ENCODE results near the gene RBM4B.

- no peak for TF ChIP-seq CTCF (conservative IDR thresholded peaks at IDR 0.05)
- TF ChIP-seq ZFX (IDR thresholded peaks at IDR 0.05) = no peak
These were observed 33.8 kb downstream of the RBM4B start for GRCh38 chr11:66643745-66644437.
